ENCODE results near the gene SLC37A1.
A peak's percentile ranks its signal among the peaks of the same experiment; 100 is the strongest.

Gene SLC37A1

GRCh38 chr21:42533963-42534355 lies 20.3 kb downstream of the SLC37A1 start:
- H3K27ac ChIP-seq (replicated peaks) = peak overlapping the region; percentile 24
- DNase-seq (ENCODE audit: low read depth in 1 of 2, low spot score in 1 of 2) = no peak
- TF ChIP-seq CTCF (IDR thresholded peaks at IDR 0.05; ENCODE audit: insufficient read depth, low read length) (no peak), SPI1 (IDR thresholded peaks at IDR 0.05; ENCODE audit: borderline replicate concordance, low read depth) (no peak), POLR2AphosphoS5 (IDR thresholded peaks at IDR 0.05; ENCODE audit: low read depth) (no peak), GABPA (IDR thresholded peaks at IDR 0.05; ENCODE audit: low read depth) (no peak)
- TF ChIP-seq, protein P1, sequence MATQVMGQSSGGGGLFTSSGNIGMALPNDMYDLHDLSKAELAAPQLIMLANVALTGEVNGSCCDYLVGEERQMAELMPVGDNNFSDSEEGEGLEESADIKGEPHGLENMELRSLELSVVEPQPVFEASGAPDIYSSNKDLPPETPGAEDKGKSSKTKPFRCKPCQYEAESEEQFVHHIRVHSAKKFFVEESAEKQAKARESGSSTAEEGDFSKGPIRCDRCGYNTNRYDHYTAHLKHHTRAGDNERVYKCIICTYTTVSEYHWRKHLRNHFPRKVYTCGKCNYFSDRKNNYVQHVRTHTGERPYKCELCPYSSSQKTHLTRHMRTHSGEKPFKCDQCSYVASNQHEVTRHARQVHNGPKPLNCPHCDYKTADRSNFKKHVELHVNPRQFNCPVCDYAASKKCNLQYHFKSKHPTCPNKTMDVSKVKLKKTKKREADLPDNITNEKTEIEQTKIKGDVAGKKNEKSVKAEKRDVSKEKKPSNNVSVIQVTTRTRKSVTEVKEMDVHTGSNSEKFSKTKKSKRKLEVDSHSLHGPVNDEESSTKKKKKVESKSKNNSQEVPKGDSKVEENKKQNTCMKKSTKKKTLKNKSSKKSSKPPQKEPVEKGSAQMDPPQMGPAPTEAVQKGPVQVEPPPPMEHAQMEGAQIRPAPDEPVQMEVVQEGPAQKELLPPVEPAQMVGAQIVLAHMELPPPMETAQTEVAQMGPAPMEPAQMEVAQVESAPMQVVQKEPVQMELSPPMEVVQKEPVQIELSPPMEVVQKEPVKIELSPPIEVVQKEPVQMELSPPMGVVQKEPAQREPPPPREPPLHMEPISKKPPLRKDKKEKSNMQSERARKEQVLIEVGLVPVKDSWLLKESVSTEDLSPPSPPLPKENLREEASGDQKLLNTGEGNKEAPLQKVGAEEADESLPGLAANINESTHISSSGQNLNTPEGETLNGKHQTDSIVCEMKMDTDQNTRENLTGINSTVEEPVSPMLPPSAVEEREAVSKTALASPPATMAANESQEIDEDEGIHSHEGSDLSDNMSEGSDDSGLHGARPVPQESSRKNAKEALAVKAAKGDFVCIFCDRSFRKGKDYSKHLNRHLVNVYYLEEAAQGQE (IDR thresholded peaks at IDR 0.05; ENCODE audit: insufficient replicate concordance, low read depth) = no peak
- H3K27me3 ChIP-seq (ENCODE audit: insufficient read depth, poor library complexity, severe bottlenecking) = no peaks in the 10 kb centered on the region
- no peak overlapping the region for H3K4me3 ChIP-seq (replicated peaks; ENCODE audit: insufficient read depth, low read length)

- Histone ChIP-seq H3K4me3 (replicated peaks; ENCODE audit: insufficient read depth, low read length) (no peak overlapping the region), H3K27me3 (ENCODE audit: insufficient read depth, poor library complexity, severe bottlenecking) (no peaks in the 10 kb centered on the region), H3K27ac (replicated peaks) (peak overlapping the region; percentile 24)
- peak; percentile 41 to 72 for DNase-seq (ENCODE audit: low read depth in 1 of 2, low spot score in 1 of 2)
- TF ChIP-seq CTCF (IDR thresholded peaks at IDR 0.05; ENCODE audit: insufficient read depth, low read length) (no peak), GABPA (IDR thresholded peaks at IDR 0.05; ENCODE audit: low read depth) (no peak), SPI1 (IDR thresholded peaks at IDR 0.05; ENCODE audit: borderline replicate concordance, low read depth) (peak; percentile 96)
- TF ChIP-seq, protein P1 (IDR thresholded peaks at IDR 0.05; ENCODE audit: insufficient replicate concordance, low read depth) = no peak
These were observed 21.0 kb downstream of the SLC37A1 start for GRCh38 chr21:42534421-42535378.

DNA sequence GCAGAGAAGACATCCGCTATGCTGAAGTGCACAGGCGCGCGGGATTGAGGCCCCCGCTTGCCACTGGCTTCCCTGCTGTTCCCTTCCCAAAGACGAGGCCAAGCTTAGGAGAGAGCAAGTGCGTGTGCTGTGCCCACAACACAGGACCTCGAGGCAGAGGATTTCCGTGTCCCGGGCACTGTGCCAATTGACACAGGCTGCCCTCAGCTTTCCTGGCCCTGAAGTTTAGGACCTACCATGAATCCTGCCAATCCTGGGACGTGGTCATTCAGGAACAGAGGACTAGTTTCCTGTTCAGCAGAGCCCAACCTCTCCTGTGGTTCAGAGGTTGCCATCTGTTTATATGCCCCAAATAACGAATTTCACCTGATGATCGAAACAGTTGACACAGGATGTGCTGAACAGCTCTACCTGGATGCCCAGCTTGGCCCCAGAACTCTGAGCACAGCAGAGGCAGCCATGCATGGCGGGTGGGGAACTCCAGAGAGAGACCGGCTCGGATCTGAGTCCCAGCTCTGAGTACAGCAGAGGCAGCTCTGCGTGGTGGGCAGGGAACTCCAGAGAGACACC lies 22.0 kb downstream of the SLC37A1 start:
- Histone ChIP-seq H3K4me3 (replicated peaks; ENCODE audit: insufficient read depth, low read length) (no peak overlapping the region), H3K27me3 (ENCODE audit: insufficient read depth, poor library complexity, severe bottlenecking) (no peaks in the 10 kb centered on the region), H3K27ac (replicated peaks) (no peak overlapping the region)
- DNase-seq (ENCODE audit: low read depth in 1 of 2, low spot score in 1 of 2) = no peak
- TF ChIP-seq GABPA (IDR thresholded peaks at IDR 0.05; ENCODE audit: low read depth) (no peak), POLR2AphosphoS5 (IDR thresholded peaks at IDR 0.05; ENCODE audit: low read depth) (no peak), CTCF (IDR thresholded peaks at IDR 0.05; ENCODE audit: insufficient read depth, low read length) (no peak), SPI1 (IDR thresholded peaks at IDR 0.05; ENCODE audit: borderline replicate concordance, low read depth) (no peak)
- TF ChIP-seq, protein P1 (IDR thresholded peaks at IDR 0.05; ENCODE audit: insufficient replicate concordance, low read depth) = no peak
